ENCODE measurements around the gene MAP3K9.

Gene MAP3K9

GRCh38 chr14:70753518-70753953 is 55.8 kb downstream of the MAP3K9 start:
- no peaks in the 10 kb centered on the region for H3K9me3 ChIP-seq (ENCODE audit: insufficient read depth, low read length)
- H4K20me1 ChIP-seq (ENCODE audit: low read depth, low read length) = no peaks in the 10 kb centered on the region
- H3K9me2 ChIP-seq (replicated peaks; ENCODE audit: insufficient read depth, low read length) = no peaks in the 10 kb centered on the region
- TF ChIP-seq EZH2phosphoT487 (conservative IDR thresholded peaks at IDR 0.05; ENCODE audit: low read length) = no peak
- TF ChIP-seq, protein P1, sequence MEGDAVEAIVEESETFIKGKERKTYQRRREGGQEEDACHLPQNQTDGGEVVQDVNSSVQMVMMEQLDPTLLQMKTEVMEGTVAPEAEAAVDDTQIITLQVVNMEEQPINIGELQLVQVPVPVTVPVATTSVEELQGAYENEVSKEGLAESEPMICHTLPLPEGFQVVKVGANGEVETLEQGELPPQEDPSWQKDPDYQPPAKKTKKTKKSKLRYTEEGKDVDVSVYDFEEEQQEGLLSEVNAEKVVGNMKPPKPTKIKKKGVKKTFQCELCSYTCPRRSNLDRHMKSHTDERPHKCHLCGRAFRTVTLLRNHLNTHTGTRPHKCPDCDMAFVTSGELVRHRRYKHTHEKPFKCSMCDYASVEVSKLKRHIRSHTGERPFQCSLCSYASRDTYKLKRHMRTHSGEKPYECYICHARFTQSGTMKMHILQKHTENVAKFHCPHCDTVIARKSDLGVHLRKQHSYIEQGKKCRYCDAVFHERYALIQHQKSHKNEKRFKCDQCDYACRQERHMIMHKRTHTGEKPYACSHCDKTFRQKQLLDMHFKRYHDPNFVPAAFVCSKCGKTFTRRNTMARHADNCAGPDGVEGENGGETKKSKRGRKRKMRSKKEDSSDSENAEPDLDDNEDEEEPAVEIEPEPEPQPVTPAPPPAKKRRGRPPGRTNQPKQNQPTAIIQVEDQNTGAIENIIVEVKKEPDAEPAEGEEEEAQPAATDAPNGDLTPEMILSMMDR (IDR thresholded peaks at IDR 0.05; ENCODE audit: insufficient read depth, low read length, poor library complexity, severe bottlenecking) = no peak
- H3K27me3 ChIP-seq (ENCODE audit: low read length) = no peaks in the 10 kb centered on the region
- H3K79me2 ChIP-seq (ENCODE audit: insufficient read depth, low read length) = no peaks in the 10 kb centered on the region
- H3K4me3 ChIP-seq (ENCODE audit: insufficient read depth, low read length, poor library complexity, severe bottlenecking) = no peak overlapping the region
- H3K27ac ChIP-seq (ENCODE audit: low read depth, low read length) = no peak overlapping the region
- H3F3A ChIP-seq (ENCODE audit: insufficient read depth) = no peaks in the 10 kb centered on the region
- no peak overlapping the region for H2AFZ ChIP-seq (ENCODE audit: low read depth, low read length, severe bottlenecking)
- H3K9ac ChIP-seq (ENCODE audit: low read length) = no peak overlapping the region
- H3K4me2 ChIP-seq (ENCODE audit: low read depth, low read length, poor library complexity, severe bottlenecking) = no peak overlapping the region
- no peaks in the 10 kb centered on the region; the same call in 1 of the 2 replicates for H3K36me3 ChIP-seq (ENCODE audit: low read length)

- H3K9ac ChIP-seq (ENCODE audit: low read length) = no peak overlapping the region
- no peak overlapping the region for H2AFZ ChIP-seq (ENCODE audit: low read depth, low read length, severe bottlenecking)
- peaks cover 4% of the 10 kb centered on the region; the same call in 1 of the 2 replicates for H3K36me3 ChIP-seq (ENCODE audit: low read length)
- no peaks in the 10 kb centered on the region for H3F3A ChIP-seq (ENCODE audit: insufficient read depth)
- no peaks in the 10 kb centered on the region for H4K20me1 ChIP-seq (ENCODE audit: low read depth, low read length)
- H3K4me3 ChIP-seq (ENCODE audit: insufficient read depth, low read length, poor library complexity, severe bottlenecking) = no peak overlapping the region
- no peaks in the 10 kb centered on the region for H3K9me3 ChIP-seq (ENCODE audit: insufficient read depth, low read length)
- H3K9me2 ChIP-seq (replicated peaks; ENCODE audit: insufficient read depth, low read length) = no peaks in the 10 kb centered on the region
- H3K4me2 ChIP-seq (ENCODE audit: low read depth, low read length, poor library complexity, severe bottlenecking) = no peak overlapping the region
- no peak overlapping the region for H3K27ac ChIP-seq (ENCODE audit: low read depth, low read length)
- H3K27me3 ChIP-seq (ENCODE audit: low read length) = no peaks in the 10 kb centered on the region
- no peak for TF ChIP-seq EZH2phosphoT487 (conservative IDR thresholded peaks at IDR 0.05; ENCODE audit: low read length)
- TF ChIP-seq, protein P1 (IDR thresholded peaks at IDR 0.05; ENCODE audit: insufficient read depth, low read length, poor library complexity, severe bottlenecking) = no peak
- no peaks in the 10 kb centered on the region for H3K79me2 ChIP-seq (ENCODE audit: insufficient read depth, low read length)
Observed at GRCh38 chr14:70748422-70748821, 60.9 kb downstream of the MAP3K9 start.

DNA sequence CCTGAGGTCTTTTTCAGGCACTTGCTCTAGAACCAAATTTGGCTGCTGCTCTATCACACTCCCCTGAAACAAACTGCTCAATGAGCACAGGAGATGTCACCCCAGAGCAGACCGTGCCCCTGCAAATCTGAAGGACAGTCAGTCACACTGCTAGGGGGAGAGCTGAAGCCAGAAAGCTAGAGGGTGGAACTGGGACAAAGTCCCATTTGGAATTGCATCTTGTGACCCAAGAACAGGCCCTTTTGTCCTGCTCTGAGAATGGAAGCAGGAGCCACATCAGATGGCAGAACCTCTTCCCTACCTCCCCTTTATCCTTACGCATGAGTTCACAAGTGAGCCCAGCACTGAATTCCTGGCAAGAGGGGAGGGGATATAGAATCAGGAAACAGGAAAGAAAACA is 64.7 kb downstream of the MAP3K9 start:
- Histone ChIP-seq H3K4me2 (ENCODE audit: low read depth, low read length, poor library complexity, severe bottlenecking) (no peak overlapping the region), H3K9me3 (ENCODE audit: insufficient read depth, low read length) (no peaks in the 10 kb centered on the region), H3F3A (ENCODE audit: insufficient read depth) (no peaks in the 10 kb centered on the region), H3K36me3 (ENCODE audit: low read length) (peaks cover 7% of the 10 kb centered on the region), H3K27me3 (ENCODE audit: low read length) (no peaks in the 10 kb centered on the region), H4K20me1 (ENCODE audit: low read depth, low read length) (no peaks in the 10 kb centered on the region), H3K9me2 (replicated peaks; ENCODE audit: insufficient read depth, low read length) (no peaks in the 10 kb centered on the region), H3K79me2 (ENCODE audit: insufficient read depth, low read length) (no peaks in the 10 kb centered on the region), H3K27ac (ENCODE audit: low read depth, low read length) (no peak overlapping the region), H3K9ac (ENCODE audit: low read length) (no peak overlapping the region), H3K4me3 (ENCODE audit: insufficient read depth, low read length, poor library complexity, severe bottlenecking) (no peak overlapping the region), H2AFZ (ENCODE audit: low read depth, low read length, severe bottlenecking) (no peak overlapping the region)
- TF ChIP-seq, protein P1 (IDR thresholded peaks at IDR 0.05; ENCODE audit: insufficient read depth, low read length, poor library complexity, severe bottlenecking) = no peak
- no peak for TF ChIP-seq EZH2phosphoT487 (conservative IDR thresholded peaks at IDR 0.05; ENCODE audit: low read length)
